HG03066 (cell line): Measurements from ENCODE around the gene FLYWCH1.
"Not testable (repeated sequence)": the region's sequence is repeated elsewhere in the genome, so short reads cannot be mapped to it uniquely, and the experiment has no call there.

ENCODE experiments used
- ATAC-seq: cut with Tn5 transposase; IDR thresholded peaks from one replicate; pipeline ENCODE4 v1.9.1; 2021; ENCODE audit warnings: low read depth; ENCODE audit not compliant: unreplicated experiment

The FLYWCH1 gene

DNA sequence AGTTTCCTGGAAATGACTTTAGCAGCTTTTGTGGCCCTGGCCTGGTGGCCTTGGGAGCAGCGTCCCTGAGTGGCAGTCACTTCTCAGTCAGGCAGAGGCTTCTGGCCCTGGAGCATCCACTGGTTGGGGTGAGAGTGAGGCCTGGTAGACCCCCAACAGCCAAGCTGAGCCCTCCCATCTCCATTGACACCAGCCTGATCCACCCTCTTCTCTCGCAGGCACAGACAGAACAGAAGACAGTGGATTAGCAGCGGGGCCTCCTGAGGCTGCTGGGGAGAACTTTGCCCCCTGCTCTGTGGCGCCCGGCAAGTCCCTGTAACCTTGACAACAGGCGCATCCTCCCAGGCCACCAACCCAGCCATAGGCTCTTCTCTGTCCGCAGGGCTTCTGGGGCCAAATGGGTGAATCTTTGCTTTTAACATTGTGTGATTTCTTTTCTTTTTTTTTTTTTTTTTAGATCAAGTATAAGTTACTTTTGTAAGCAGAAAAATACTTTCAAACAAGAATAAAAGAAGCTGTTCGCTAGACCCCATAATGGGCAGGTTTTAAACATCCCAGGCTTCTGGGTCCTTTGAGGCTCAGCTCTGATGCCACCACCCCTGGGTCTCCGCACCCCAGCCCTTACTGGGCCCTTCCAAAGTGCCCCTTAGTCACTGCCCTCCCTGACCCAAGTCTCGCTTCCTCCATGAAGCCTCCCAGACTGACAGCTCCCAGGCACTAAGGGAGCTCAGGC is 12.7 kb upstream of the FLYWCH1 start:
- no peak for ATAC-seq

DNA sequence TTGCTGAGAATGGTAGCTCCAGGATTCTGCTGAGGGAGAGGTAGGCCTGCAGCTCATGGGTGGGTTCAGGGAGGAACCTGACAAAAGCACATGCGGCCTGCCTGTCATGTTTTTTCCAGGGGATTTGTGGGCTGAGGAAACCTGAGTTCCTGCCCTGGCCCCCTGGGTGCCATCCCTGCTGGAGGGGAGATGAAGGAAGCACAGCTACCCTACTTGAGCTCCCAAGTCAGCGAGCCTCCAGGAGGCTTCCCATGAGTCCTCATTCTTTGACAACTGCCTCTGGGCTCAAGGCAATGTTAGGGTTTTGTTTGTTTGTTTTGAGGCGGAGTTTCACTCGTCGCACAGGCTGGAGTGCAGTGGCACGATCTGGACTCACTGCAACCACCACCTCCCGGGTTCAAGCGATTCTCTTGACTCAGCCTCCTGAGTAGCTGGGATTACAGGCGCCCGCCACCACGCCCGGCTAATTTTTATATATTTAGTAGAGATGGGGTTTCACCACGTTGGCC is 12.1 kb upstream of the FLYWCH1 start:
- no peak for ATAC-seq

DNA sequence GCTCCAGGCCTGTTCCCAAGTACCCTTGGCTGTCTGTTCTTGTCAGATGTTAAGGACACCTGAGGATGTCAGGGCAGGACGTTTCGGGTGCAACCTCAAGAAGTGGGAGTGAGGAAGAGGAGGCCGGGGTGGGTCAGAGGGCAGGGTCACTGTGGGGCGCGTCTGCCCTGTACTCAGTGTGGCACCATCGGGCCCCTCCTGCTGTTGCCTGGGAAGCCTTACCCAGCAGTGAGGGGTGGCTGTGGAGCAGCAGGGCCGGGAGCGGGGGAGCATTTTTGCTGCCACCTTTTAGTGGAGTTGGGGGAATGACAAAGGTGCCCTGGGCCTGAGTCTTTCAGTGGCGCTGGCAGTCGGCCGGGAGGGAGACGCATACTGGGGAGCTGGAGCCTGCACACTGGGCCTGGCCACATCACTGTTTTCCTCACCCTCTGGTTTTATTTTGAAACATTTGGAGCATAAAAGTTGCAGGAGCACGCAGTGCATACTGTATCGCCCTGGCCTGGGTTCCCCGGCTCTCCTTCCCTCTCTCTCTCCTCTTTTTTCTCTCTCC is 11.1 kb upstream of the FLYWCH1 start:
- ATAC-seq, result no peak

DNA sequence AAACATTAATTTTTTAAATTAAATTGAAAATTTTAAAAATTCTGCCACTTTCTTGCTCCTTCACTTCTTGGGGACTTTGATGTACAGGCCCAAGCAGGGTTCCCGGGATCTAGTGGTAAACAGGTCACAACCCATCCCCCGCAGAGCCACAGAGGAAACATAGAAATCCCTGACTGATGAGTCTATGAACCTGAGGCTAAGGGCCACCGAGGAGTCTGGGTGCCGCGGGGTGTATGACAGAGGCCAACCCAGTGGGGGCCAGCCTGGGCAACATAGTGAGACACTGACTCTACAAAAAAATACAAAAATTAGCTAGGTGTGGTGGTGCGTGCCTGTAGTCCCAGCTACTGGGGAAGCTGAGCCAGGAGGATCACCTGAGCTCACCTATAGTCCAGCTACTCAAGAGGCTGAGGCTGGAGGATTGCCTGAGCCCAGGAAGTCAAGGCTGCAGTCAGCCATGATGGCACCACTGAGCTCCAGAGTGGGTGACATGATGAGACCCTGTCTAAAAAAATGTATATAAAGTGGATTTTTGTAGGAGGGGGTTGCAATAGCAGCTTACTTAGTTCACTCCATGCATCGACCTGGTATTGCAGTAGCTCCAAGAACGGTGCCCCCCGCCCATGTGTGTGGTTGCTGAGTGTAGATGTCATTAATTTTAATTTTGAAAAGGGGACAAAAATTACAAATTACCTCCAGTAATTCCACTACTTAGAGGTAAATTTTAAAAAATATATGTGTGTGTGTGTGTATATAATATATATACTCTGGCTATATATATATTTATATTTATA is 9.2 kb upstream of the FLYWCH1 start:
- no peak for ATAC-seq

DNA sequence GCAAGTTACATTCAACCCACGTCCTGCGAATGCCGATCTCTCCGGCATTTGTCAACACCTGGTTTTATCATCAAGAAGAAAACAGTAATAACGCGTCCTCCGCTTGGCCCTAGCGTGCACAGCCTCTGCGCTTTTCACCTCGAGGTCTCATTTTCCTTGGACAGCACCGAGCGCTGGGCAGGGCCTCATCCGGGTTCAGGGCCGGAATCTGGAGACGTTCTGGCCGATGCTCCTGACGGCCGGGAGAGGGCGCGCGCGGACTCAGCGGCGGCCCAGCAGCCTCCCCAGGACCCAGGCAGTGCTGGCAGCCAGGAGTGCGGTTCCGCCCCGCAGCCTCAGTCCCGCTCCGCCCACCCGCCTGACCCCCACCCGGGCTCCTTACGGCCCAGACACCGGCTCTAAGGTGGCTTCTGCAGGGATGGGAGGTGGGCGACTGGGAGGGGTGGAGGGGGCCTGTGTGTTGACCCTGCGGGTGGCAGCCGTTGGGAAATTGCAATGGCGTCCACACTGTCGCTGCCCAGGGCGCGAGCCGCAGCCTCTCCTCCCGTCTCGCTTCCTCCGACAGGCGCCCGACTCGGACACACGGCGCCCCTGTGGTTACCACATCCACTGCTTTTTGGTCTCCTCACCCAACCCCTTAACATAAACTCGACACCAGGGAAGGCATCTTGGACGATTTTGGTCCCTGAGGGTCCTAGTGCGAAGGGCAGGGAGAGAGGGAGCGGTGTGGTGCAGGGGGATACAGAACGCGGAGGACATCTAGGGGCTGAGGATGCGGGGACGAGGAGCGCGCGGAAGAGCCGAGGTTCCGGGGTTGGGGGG is 7.4 kb upstream of the FLYWCH1 start:
- peak; percentile 36 for ATAC-seq

DNA sequence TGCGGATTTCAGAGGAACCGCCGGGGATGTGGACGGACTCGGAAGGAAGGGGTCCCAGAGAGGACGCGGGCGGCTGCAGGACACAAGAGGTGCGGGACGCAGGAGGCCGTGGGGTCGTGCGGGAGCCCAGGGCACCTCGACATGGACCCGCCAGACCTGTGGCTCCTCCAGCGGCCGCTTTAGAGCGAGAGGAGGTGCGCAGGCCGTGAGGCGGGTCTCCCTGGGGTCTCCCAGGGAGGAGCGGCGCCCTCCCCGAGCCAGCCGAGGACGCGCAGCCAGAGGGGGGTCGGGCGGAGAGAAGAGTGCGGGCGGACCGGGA is 6.8 kb upstream of the FLYWCH1 start:
- ATAC-seq, result peak; percentile 7

DNA sequence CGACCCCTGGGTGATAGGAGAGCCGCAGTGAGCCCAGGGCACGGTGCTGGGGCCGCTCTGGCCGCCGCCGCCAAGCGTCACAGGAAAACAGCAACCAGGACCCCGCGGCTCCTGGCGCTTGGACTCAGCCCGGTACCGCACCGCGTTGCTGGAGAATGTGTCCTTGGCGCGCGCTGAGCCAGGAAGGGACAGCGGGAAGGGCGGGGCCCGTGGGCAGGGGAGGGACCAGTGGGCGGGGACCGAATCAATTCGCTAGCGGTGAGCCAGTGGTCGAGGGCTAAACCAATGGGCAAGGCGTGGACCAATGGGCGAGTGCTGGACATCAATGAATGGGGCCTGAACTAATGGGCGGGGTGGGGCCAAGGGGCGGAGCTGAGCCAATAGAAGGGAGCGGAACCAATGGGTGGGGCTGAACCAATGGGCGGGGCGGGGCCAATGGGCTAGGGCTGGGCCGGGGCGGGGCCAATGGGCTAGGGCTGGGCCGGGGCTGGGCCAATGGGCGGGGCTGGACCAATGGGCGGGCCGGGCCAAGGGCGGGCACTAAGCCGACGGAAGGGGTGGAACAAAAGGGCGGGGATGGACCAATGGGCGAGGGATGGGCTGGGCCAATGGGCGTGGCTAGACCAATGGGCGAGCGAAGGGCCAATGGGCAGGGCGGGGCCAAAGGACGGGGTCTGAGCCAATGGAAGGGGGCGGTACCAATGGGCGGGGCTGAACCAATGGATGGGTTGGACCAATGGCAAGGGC is 6.3 kb upstream of the FLYWCH1 start:
- peak; percentile 62 for ATAC-seq

DNA sequence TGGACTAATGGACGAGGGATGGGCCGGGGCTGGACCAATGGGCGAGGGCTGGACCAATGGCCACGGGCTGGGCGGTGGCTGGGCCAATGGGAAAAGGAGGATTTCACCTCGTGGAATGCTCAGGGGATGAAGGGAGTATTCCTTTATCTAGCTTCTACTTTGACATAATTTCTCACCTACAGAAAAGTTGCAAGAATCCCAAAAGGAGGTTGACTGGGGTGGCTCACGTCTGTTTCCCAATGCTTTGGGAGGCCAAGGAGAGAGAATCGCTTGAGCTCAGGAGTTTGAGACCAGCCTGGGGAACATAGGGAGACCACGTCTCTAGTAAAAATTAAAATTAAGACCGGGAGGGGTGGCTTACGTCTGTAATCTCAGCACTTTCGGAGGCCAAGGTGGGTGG is 5.7 kb upstream of the FLYWCH1 start:
- ATAC-seq, result no peak

DNA sequence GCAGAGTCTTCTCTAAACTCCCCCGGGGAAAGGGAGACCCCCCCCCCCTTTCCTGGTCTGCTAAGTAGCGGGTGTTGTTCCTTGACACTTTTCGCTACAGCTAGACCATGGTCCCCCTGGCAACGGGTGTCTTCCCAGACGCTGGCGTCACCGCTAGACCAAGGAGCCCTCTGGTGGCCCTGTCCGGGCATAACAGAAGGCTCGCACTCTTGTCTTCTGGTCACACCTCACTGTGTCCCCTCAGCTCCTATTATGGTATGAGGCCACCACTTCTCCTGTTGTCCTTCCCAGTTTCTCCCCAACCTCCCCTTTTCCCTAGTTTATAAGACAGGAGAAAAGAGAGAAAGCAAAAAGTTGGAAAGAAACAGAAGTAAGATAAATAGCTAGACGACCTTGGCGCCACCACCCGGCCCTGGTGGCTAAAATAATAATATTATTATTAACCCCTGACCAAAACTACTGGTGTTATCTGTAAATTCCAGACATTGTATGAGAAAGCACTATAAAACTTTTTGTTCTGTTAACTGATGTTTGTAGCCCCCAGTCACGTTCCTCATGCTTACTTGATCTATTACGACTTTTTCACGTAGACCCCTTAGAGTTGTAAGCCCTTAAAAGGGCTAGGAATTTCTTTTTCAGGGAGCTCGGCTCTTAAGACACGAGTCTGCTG is 4.5 kb upstream of the FLYWCH1 start:
- ATAC-seq, result not testable (repeated sequence)

DNA sequence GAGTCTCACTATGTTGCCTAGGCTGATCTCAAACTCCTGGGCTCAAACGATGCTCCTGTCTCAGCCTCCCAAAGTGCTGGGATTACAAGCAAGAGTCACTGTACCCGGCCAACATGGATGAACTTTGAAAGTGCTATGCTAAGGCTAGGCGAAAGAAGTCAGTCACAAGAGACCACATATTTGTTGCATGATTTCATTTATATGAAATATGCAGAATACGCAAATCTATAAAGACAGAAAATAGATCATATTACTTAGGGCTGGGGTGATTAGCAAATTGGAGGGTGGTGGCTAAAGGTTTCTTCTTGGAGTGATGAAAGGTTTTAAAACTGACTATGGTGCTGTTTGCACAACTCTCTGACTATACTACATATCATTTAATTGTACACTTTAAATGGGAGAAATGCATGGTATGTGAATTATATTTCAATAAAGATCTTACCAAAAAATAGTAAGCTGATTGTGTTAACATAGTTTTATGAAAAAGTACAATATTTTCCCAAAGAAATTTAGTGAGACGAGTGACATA is 1.2 kb upstream of the FLYWCH1 start:
- no peak for ATAC-seq

DNA sequence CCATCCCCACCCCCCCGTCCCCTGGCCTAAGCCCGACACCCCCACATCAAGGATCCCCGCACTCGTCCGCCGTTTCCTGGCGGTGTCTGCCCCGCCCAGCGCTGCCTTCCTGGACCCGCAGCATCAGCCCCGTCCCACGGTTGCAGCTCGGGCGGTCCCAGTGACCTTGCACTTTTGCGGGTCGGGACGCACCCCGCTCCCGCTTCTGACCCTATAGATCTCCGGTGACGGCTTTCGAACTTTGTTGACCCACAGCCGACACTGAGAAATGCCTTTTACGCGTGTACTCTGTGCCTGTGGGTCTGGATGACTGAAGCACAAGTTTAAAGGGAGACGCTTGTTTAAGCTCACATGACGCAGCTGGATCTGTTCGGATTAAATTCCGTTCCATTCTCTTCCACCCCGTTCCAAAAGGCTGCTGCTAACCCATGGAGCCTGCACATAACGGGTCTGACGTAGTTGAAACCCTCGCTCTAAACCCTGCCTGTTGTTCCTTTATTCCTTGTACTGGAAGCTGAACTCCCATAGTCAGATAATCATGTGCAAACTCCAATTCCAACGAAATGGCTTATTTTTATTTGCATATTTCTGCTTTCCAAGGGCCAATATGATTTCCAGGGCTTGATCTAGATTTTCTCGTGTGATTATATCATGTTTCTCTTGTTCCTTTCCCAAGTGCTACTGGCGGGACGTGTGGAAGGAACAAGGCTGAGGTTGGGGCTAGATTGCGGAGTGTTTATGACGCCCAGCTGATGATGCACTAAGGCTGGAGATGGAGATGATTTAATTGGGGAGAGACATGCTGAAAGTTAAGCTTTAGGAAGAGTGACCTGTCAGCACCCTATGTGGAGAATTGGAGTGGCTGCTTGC is 834 bp downstream of the FLYWCH1 start:
- no peak for ATAC-seq

DNA sequence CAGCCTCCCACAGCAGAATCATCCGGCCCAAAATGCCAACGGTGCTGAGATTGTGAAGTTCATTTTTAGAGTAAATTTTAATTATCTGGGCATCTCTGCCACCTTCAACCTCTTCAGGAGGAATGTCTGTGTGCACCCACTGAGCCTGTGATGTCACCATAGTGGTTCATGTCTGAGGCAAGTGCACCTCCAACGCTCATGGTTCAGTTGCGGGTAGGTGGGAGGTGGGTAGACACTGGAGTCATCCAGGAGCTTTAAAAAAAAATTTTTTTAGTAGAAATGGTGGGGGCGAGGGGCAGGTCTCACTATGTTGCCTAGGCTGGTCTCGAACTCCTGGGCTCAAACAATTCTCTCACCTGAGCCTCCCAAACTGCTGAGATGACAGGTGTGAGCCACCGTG is 1.9 kb downstream of the FLYWCH1 start:
- ATAC-seq, result no peak

DNA sequence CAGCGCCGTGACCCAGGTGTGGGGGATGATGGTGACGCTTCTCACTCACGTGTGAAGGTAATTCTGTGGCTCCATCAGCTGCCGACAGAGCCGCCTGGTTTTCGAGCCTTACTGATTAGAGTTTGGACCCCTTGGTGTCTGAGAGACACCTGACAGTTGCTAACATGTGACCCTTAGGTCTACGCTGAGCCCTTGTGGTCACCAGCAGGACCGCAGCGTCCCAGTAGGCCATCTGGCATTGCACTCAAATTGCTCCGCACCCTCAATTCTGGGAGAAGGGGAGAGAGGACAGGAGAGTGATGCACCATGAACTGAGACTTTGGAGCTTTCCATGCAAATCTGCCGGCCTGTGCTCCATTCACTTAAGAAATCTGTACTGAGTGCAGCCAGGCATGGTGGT is 2.5 kb downstream of the FLYWCH1 start:
- no peak for ATAC-seq

DNA sequence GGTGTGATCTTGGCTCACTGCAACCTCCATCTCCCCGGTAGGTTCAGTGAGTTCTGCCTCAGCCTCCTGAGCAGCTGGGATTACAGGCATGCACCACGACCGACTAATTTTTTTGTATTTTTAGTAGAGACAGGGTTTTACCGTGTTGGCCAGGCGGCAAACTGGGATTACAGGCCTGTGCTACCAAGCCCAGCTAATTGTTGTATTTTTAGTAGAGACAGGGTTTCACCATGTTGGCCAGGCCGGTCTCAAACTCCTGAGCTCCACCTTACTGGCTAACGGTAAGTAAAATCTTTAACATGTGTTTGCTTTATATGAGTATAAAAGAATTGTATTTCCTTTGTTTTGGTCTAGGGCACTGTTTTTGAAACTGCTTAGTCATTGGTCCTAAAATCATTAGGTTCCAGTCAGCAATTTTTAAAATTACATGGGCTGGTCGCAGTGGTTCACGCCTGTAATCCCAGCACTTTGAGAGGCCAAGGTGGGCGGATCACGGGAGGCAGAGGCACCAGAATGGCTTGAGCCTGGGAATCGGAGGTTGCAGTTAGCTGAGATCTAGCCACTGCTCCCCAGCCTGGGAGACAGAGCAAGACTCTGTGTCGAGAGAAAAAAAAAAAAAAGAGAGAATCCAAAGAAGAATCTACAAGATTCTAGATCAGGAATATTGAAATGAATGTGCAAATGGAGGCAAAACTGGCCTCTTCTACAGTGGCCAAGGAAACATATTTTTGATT is 3.6 kb downstream of the FLYWCH1 start:
- ATAC-seq, result no peak

DNA sequence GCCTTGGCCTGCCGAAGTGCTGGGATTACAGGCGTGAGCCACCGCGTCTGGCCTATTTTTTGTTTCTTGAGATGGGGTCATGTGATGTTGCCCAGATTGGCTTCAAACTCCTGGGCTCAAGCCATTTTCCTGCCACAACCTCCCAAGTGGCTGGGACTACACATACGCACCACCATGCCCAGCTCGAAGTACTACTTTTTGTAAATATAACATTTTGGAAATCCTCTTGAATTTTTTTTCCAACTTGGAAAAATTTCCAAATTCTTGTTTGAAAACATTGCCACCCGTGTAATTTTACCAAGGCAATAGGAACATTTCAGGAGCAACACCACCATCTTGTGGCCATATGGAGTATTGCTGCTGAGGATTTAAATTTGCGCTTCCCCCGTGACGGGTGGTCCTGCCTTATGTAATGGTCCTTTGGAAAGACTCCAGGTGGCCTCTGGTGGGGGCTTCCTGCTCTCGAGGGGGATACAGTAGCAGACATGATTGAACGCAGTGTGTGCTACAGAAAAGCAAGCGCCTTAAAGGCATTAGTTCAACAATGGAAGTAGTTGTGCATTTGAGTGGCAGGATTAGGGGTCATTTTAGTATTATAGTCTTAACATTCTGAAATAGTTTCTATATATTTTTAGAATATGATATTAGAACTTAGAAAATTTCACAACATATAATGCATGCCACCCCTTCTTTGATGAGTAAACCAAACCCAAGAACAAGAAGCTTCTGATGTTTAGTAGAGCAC is 8.0 kb downstream of the FLYWCH1 start:
- no peak for ATAC-seq

DNA sequence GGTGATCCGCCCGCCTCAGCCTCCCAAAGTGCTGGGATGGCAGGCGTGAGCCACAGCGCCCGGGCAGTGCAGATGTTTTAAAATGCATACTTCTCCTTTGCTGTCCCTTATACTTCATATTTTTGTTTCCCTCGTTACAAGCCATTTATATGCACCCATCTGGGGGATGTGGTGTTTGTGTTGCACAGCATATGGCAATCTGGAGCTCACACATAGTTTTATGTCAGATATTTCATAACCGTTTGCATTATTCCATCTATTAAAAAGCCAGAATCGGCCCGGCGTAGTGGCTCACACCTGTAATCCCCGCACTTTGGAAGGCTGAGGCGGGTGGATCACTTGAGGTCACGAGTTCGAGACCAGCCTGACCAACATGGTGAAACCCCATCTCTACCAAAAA is 11.8 kb downstream of the FLYWCH1 start:
- ATAC-seq, result no peak
